ENCODE results near the gene GABRD.

DNA sequence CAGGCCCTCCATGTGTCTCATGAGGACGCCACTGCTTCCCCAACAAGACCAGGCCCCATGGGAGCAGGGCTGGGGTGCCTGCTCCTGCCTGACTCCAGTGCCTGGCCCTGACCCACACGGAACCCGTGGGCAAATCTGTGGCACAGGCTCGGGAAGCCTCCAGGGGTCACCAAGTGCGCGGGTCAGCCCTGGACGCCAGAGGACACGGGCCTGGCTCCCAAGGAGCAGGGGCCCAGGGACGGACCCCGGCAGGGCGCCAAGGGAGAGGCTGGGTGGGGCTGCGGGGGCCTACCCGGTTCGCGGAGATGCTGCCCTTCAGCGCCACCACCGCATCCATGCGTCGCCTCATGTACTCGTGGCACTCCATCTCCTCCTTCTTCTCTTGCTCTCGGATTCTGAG is 47.5 kb upstream of the GABRD start:
- no peak for TF ChIP-seq POLR2A (IDR thresholded peaks at IDR 0.05)
- TF ChIP-seq, protein P1, sequence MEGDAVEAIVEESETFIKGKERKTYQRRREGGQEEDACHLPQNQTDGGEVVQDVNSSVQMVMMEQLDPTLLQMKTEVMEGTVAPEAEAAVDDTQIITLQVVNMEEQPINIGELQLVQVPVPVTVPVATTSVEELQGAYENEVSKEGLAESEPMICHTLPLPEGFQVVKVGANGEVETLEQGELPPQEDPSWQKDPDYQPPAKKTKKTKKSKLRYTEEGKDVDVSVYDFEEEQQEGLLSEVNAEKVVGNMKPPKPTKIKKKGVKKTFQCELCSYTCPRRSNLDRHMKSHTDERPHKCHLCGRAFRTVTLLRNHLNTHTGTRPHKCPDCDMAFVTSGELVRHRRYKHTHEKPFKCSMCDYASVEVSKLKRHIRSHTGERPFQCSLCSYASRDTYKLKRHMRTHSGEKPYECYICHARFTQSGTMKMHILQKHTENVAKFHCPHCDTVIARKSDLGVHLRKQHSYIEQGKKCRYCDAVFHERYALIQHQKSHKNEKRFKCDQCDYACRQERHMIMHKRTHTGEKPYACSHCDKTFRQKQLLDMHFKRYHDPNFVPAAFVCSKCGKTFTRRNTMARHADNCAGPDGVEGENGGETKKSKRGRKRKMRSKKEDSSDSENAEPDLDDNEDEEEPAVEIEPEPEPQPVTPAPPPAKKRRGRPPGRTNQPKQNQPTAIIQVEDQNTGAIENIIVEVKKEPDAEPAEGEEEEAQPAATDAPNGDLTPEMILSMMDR (IDR thresholded peaks at IDR 0.05): no peak

All from right lobe of liver (tissue), 4 donors.